Stimulated activated CD8-positive, alpha-beta memory T cell treated with anti-CD3 and anti-CD28 coated beads, Interleukin-15, amount 100 ng/mL, for 24 hours (primary cell): ENCODE measurements around the gene PSMA6.
"Not testable (repeated sequence)": the region's sequence is repeated elsewhere in the genome, so short reads cannot be mapped to it uniquely, and the experiment has no call there.

ENCODE experiments used
- DNase-seq: peaks from one replicate; pipeline ENCODE4 v3.0.0-alpha.2; 2020; ENCODE audit warnings: low read depth

Gene PSMA6

GRCh38 chr14:35292051-35292769 lies at the start of gene PSMA6:
PSMA6 (plus strand) TSS chr14:35292382; CDS start chr14:35292477, 95 bp downstream.
- DNase-seq, result peak; percentile 94

DNA sequence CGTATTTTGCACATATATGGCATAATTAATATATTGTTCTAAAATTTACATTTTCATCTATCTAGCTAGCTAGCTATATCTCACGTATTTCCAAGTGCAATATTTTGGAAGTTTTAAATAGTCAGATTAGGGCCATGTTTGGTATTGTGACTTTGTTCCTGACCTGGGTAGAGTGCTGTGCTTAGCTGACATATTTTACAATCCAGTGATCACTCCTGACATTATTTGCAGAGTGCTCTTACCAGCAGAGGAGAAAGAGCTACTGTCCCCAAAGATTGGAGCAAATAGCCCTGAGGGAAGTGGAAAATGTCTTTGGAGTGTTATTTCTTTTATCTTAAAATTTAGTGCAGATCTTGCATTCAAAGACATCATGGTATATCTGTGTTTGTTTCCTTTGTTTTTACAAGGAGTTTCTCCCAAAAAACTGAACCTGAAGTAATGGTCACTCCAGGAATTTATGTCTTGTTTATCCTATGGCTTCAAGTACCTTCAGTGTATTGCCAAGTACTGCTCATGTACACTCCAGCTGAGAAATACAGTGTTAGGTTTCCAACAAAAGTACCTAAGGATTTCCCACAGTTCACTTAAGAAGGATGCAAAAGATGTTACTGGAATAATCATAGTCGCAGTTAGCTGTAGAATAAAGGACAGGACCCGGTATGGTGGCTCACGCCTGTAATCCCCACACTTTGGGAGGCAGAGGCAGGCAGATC lies 49.4 kb upstream of the PSMA6 start:
- DNase-seq, result no peak

DNA sequence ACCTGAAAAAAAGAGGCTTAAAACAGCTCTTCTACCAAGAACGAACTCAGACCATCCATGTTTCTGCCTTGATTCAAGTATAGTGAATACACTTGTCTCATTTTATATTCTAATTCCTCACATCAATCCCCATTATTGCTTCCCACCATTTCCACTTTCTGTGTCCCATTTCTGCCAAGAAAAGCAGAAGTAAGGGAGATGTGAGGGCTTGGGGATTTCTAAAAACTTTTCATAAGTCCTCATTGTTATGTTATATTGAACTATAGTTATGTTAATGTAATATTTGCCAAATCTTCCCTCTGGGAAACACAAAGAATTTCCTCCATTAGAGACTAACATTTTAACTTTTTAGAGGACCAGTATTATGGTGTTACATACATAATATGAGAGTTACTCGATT lies 48.2 kb upstream of the PSMA6 start:
- DNase-seq, result no peak

GRCh38 chr14:35244542-35244941 lies 47.6 kb upstream of the PSMA6 start:
- no peak for DNase-seq

DNA sequence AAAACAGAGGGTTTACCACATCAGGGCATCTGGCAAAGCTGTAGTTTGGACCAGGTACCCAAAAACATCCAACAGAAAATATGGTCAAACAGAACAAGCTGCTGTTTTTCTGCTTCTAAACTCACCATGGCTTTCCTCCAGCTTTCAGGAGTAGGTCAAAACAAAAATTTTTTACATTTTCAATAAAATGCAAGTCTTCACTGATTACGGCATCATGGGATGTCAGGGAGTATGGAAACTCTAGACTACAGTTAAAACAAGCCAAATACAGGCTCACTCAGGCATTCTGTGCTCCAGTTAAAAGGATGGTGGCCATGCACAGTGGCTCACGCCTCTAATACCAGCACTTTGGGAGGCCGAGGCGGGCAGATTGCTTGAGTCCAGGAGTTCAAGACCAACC lies 47.1 kb upstream of the PSMA6 start:
- DNase-seq, result no peak

DNA sequence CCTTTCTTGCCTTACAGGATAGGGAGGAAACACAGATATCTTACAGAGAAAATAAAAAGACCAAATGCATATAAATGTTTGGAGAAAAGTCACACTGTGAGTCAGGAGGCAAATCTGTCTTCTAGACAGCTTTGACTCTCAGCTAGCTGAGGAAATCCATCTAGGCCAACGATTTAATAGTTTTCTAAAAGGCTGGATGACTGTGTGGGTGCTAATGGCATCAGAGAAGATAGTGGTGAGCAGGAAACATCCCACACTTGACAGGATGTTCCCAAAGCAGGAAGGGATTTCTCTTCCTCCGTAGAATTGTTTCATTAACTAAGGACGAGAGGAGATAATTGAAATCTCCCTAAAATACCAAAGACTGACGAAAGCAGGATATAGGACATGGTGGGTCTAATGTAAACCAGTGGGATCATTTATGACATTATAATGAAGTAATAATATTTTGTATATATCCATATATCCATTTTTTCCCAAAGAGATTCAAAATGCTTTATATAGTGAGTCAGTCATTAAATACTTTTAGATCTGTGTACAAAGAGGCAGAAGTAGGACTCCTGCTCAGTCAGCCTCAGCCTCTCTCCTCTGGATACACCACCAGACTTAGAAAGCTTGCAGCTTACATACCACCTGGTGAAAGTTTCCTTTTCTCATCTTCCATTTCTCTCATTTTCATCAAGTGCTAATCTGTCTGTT lies 44.3 kb upstream of the PSMA6 start:
- no peak for DNase-seq

- DNase-seq, result no peak
Observed at GRCh38 chr14:35248476-35248788, 43.8 kb upstream of the PSMA6 start.

DNA sequence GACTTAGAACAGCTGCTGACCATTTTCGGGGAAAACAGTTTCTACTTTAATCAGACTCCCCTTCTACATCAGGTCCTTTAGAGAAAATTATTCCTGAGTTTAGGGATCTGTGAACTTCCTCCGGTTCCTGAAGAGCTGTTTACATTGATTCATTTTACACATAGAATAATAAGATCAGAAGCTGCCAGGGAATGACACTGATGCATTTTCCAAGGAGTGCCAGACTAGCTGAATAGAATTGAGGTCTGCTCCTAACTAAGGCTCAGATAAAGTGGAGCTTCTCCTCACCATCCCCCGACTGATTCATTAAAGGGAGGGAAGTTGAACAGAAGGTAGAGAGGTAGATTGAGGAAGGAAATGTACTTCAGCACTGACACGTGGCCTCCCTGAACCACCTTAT lies 41.9 kb upstream of the PSMA6 start:
- DNase-seq, result no peak

GRCh38 chr14:35252451-35252868 lies 39.7 kb upstream of the PSMA6 start:
- no peak for DNase-seq

GRCh38 chr14:35253056-35253455 lies 39.1 kb upstream of the PSMA6 start:
- DNase-seq, result not testable (repeated sequence)

DNA sequence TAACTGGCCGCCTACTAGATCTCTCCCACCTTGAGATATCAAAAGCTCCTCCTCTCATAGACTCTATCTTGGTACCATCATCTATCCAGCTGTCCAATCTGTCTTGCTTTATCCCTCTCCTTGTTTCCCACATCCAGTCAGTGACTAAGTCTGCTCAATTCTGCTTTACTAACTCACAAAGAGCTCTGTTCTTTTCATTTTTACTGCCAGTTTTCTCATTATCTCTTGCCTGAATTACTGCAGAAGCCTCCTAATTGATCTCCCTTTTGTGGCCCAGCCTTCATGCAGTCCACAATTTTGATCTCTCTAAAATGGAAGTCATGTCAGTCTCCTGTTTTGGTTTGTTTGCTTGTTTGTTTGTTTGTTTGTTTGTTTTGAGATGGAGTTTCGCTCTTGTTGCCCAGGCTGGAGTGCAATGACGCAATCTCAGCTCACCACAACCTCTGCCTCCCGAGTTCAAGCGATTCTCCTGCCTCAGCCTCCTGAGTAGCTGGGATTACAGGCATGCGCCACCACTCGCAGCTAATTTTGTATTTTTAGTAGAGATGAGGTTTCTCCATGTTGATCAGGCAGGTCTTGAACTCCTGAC lies 38.1 kb upstream of the PSMA6 start:
- not testable (repeated sequence) for DNase-seq

DNA sequence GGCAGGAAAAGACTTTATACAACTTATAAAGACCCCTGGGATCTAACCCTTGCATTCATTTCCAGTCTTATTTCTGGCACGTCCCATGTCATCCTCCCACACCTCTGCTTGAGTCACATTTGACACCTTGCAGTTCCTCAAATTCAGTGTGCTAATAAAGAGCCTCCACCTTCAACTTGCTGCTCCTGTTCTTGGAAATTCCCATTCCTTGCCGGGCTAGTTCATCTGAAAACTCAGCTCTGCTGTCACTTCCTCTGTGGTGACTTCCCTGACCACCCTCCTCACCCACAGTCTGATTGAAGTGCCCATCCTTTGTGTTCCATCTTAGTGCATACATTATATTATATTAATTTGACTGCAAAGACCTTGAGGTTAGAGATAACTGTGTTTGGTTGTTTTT lies 37.4 kb upstream of the PSMA6 start:
- no peak for DNase-seq

DNA sequence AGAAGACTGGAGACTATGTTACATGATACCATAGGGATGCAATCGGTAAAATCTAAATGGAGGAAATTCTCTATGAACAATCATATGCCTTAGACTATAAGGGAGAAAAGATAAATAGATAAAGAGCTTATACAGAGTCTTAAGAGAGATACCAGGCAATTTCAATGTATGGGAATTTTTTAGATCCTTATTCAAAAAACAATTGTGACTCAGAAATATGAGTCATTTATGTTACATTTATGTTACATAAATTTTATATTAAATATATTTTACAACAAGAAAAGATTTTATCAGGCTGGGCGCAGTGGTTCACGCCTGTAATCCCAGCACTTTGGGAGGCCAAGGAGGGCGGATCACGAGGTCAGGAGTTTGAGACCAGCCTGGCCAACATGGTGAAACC lies 36.5 kb upstream of the PSMA6 start:
- DNase-seq, result no peak

DNA sequence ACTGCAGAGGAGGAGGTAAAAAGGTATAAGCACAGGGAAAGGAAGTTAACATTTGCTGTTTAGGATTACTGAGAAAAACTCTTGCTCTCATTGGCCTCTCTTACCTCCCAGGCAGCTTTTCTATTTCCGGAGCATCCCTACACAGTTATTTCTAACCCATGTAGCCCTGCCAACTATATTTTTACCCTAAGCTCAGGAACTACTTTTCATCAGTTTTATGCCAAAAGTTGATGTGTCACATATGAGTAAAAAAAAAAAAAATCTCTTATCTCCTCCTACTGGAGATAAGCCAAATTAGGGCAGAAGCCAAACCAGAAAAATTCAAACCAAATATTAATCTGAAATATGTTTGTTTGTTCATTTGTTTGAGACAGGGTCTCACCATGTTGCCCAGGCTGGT lies 34.4 kb upstream of the PSMA6 start:
- no peak for DNase-seq

DNA sequence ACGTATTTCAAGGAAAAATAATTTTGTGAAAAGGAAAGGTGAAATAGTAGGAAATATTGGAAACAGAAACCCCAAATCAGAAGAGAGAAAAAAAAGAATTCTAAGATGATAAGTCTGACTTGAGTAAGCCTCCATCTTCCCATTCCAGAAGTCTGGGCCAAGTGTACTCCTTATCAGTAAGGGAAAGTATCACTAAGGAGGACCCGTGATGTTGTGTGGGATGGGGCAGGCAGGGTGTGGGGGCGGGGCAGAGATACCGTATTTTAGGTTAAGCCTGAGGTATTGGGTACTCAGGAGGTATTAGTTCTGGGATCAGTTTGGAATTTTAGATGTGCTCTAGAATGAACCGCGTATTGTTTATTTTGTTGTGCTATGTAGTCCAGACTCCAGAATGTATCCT lies 33.8 kb upstream of the PSMA6 start:
- DNase-seq, result no peak

DNA sequence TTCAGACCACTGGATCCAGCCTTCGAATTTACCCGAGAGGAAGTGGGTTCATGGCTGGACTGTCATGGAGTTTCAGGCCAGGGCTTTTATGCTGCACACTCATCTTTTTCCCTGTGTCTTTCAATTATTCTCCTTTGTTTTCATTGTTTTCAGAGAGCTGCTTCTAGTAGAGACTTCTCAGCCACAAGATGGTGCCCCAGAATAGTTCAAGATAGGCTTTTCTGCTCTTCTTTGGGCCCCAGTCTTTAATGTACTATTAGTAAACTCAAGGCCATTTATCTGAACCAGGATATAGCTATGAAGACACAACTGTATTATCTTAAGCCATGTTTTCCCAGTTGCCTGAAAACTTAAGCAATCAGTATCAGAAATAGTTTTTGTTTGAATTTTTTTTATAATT lies 30.4 kb upstream of the PSMA6 start:
- DNase-seq, result no peak

GRCh38 chr14:35262436-35262835 lies 29.7 kb upstream of the PSMA6 start:
- DNase-seq, result no peak

- DNase-seq, result no peak
Observed at GRCh38 chr14:35268946-35269345, 23.2 kb upstream of the PSMA6 start.

GRCh38 chr14:35274805-35275204 lies 17.4 kb upstream of the PSMA6 start:
- DNase-seq, result no peak

GRCh38 chr14:35277179-35277578 lies 15.0 kb upstream of the PSMA6 start:
- DNase-seq, result no peak

DNA sequence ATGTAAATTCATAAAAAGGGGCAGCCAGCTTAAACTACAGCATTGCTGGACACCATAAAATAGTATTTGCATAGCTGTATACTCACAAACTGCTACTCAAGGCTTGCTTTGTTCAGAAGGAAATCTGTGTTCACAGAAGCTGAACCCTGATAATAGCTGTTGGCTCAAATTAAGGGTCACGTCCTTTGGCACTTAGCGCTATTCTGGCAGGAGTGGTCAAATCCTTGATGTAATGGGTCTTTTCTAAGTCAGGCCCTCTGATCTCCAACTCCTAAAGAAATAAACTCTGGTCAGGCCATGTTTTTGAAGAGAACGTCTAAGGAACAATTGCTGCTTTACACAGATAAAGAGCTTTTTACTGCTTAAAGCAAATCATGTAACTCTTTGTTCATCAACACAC lies 12.8 kb upstream of the PSMA6 start:
- DNase-seq, result no peak

- no peak for DNase-seq
Observed at GRCh38 chr14:35281341-35281740, 10.8 kb upstream of the PSMA6 start.

DNA sequence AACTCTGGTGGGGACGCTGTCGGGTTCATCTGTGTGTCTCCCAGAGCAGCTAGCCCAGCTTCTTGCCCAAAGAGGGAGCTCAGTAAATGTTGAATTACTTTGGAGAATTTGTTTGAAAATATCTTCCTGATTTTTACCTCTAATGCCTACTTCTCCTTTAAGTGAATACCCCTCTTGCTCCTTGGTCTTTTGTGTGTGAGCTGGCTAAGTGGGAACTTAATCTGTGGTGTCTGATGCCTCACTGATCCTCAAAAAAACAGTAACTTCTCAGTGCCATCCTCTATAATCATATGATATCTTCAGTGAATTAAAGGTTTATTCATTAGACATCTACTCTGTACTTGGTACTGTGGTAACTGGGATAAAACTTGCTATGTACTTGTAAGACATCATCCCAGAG lies 7.7 kb upstream of the PSMA6 start:
- no peak for DNase-seq
